HepG2 (cell line): ENCODE measurements around the gene CNGA3. TPM values are rescaled to one million over a fixed set of nuclear protein-coding genes. Genes with fewer than 3 reads are reported as not detected.

Source experiments
- CENPT ChIP-seq: sonication (generic); formaldehyde crosslinking; IDR thresholded peaks from 2 replicates; pipeline ENCODE4 v1.8.0; 2022; ENCODE audit warnings: low read depth, mild to moderate bottlenecking, moderate library complexity, missing genetic modification reagents
- E2F1 ChIP-seq: sonication (generic); formaldehyde crosslinking; IDR thresholded peaks from 2 replicates; pipeline ENCODE4 v1.5.0; 2020; ENCODE audit warnings: missing genetic modification reagents
- FOXP4 ChIP-seq: sonication (generic); formaldehyde crosslinking; IDR thresholded peaks from 2 replicates; pipeline ENCODE4 v1.4.0; 2020; ENCODE audit warnings: missing genetic modification reagents
- KDM5A ChIP-seq: fragments of 200-600 bp; sonication (generic); IDR thresholded peaks from 2 replicates; pipeline ENCODE4 v1.7.0; 2018; ENCODE audit warnings: antibody characterized with exemption, mild to moderate bottlenecking, low read length, borderline replicate concordance
- SMARCC2 ChIP-seq: fragments of 450-650 bp; IDR thresholded peaks from 2 replicates; pipeline ENCODE4 v1.6.1; 2017; ENCODE audit warnings: antibody characterized with exemption, mild to moderate bottlenecking
- TCF7L2 ChIP-seq: IDR thresholded peaks from 2 replicates; pipeline ENCODE4 v1.6.1; 2011; ENCODE audit warnings: mild to moderate bottlenecking, low read depth, low read length, moderate library complexity
- ZBTB20 ChIP-seq: sonication (generic); formaldehyde crosslinking; IDR thresholded peaks from 2 replicates; pipeline ENCODE4 v1.8.1; 2023; ENCODE audit warnings: missing genetic modification reagents, low read depth, mild to moderate bottlenecking, borderline replicate concordance
- ZKSCAN5 ChIP-seq: sonication (generic); formaldehyde crosslinking; IDR thresholded peaks from 2 replicates; pipeline ENCODE4 v1.5.1; 2020; ENCODE audit warnings: mild to moderate bottlenecking, missing genetic modification reagents
- ZNF225 ChIP-seq: sonication (generic); formaldehyde crosslinking; IDR thresholded peaks from 2 replicates; pipeline ENCODE4 v1.4.0; 2020; ENCODE audit warnings: mild to moderate bottlenecking, missing genetic modification reagents
- ZNF34 ChIP-seq: sonication (generic); formaldehyde crosslinking; IDR thresholded peaks from 2 replicates; pipeline ENCODE4 v1.4.0; 2020; ENCODE audit warnings: mild to moderate bottlenecking, missing genetic modification reagents, borderline replicate concordance
- ZNF451 ChIP-seq: sonication (generic); formaldehyde crosslinking; IDR thresholded peaks from 2 replicates; pipeline ENCODE4 v1.5.0; 2020; ENCODE audit warnings: mild to moderate bottlenecking, missing genetic modification reagents
- ZNF546 ChIP-seq: sonication (generic); formaldehyde crosslinking; conservative IDR thresholded peaks from 2 replicates; pipeline ENCODE4 v1.8.1; 2023; ENCODE audit warnings: mild to moderate bottlenecking, missing genetic modification reagents
- ZNF850 ChIP-seq: sonication (generic); formaldehyde crosslinking; conservative IDR thresholded peaks from 2 replicates; pipeline ENCODE4 v1.9.0; 2021; ENCODE audit warnings: mild to moderate bottlenecking, missing genetic modification reagents
- polyA plus RNA-seq, 8 experiments: library from polyadenylated mRNA; depleted of rRNA in 3 of 8; stranded (reverse) in 7 of 8; unstranded in 1 of 8; fragments of >200 nt; fragmentation: Illumina TruSeq in 4 of 8; extraction: Trizol in 4 of 8; gene quantifications; 2 replicates each; pipeline versions ENCODE4 v1.2.1 to v1.2.3, GENCODE V29; 2011 to 2016; ENCODE audit warnings: low read depth in 4 of 8, missing spikeins in 1 of 8, mixed read lengths in 1 of 8; ENCODE audit not compliant: insufficient read depth in 1 of 8
- total RNA-seq, 5 experiments: library from RNA; depleted of rRNA; stranded (reverse); fragments of >200 nt; fragmentation: Illumina TruSeq; extraction: Trizol; gene quantifications; 2 replicates each; pipeline ENCODE4 v1.2.3, GENCODE V29; 2016; ENCODE audit warnings: low read depth in 1 of 5
- TF ChIP-seq, protein P1 (sequence below): IDR thresholded peaks from 2 replicates; pipeline ENCODE4 v1.6.1; 2018; ENCODE audit warnings: missing genetic modification reagents, mild to moderate bottlenecking, missing compliant biosample characterization
- TF ChIP-seq, protein P2 (sequence below): IDR thresholded peaks from 2 replicates; pipeline ENCODE4 v1.6.1; 2016; ENCODE audit warnings: low read depth, control low read depth
- TF ChIP-seq, protein P3 (sequence below): IDR thresholded peaks from 2 replicates; pipeline ENCODE4 v1.6.1; 2016; ENCODE audit warnings: mild to moderate bottlenecking
- TF ChIP-seq, protein P4 (sequence below): sonication (generic); formaldehyde crosslinking; IDR thresholded peaks from 2 replicates; pipeline ENCODE4 v1.5.0; 2020; ENCODE audit warnings: mild to moderate bottlenecking, missing genetic modification reagents
- TF ChIP-seq, protein P5 (sequence below): sonication (generic); formaldehyde crosslinking; IDR thresholded peaks from 2 replicates; pipeline ENCODE4 v1.4.0; 2020; ENCODE audit warnings: missing genetic modification reagents

CNGA3 gene
- total and polyA plus RNA-seq, 2 of the 13 experiments (the other 11 are each of a cell fraction or from before 2014, with no cell fraction given), result not detected

GRCh38 chr2:98444436-98445176 lies 98.3 kb downstream of the CNGA3 start, which contains the start of gene INPP4A (continued):
- TF ChIP-seq ZBTB20 (CRISPR knock-in tag) (no peak; the same call in 1 of the 2 replicates), E2F1 (0 out of 2 replicates have a peak, but pooled peaks have one; percentile 46), SMARCC2 (no peak), ZNF451 (no peak), FOXP4 (CRISPR knock-in tag) (no peak), TCF7L2 (no peak), ZNF225 (CRISPR knock-in tag) (0 out of 2 replicates have a peak, but pooled peaks have one; percentile 33), ZNF546 (CRISPR knock-in tag) (no peak), ZNF850 (CRISPR knock-in tag) (no peak), ZKSCAN5 (no peak), KDM5A (no peak), ZNF34 (CRISPR knock-in tag) (0 out of 2 replicates have a peak, but pooled peaks have one; percentile 39), CENPT (CRISPR knock-in tag) (peak; percentile 61; the same call in 1 of the 2 replicates)
- TF ChIP-seq, protein P1, sequence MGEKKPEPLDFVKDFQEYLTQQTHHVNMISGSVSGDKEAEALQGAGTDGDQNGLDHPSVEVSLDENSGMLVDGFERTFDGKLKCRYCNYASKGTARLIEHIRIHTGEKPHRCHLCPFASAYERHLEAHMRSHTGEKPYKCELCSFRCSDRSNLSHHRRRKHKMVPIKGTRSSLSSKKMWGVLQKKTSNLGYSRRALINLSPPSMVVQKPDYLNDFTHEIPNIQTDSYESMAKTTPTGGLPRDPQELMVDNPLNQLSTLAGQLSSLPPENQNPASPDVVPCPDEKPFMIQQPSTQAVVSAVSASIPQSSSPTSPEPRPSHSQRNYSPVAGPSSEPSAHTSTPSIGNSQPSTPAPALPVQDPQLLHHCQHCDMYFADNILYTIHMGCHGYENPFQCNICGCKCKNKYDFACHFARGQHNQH (CRISPR knock-in tag), result peak; percentile 56; the same call in 1 of the 2 replicates
- TF ChIP-seq, protein P2, sequence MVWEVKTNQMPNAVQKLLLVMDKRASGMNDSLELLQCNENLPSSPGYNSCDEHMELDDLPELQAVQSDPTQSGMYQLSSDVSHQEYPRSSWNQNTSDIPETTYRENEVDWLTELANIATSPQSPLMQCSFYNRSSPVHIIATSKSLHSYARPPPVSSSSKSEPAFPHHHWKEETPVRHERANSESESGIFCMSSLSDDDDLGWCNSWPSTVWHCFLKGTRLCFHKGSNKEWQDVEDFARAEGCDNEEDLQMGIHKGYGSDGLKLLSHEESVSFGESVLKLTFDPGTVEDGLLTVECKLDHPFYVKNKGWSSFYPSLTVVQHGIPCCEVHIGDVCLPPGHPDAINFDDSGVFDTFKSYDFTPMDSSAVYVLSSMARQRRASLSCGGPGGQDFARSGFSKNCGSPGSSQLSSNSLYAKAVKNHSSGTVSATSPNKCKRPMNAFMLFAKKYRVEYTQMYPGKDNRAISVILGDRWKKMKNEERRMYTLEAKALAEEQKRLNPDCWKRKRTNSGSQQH (CRISPR knock-in tag), result no peak
- TF ChIP-seq, protein P3, sequence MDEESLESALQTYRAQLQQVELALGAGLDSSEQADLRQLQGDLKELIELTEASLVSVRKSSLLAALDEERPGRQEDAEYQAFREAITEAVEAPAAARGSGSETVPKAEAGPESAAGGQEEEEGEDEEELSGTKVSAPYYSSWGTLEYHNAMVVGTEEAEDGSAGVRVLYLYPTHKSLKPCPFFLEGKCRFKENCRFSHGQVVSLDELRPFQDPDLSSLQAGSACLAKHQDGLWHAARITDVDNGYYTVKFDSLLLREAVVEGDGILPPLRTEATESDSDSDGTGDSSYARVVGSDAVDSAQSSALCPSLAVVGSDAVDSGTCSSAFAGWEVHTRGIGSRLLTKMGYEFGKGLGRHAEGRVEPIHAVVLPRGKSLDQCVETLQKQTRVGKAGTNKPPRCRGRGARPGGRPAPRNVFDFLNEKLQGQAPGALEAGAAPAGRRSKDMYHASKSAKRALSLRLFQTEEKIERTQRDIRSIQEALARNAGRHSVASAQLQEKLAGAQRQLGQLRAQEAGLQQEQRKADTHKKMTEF, result 0 out of 2 replicates have a peak, but pooled peaks have one; percentile 30
- TF ChIP-seq, protein P4, sequence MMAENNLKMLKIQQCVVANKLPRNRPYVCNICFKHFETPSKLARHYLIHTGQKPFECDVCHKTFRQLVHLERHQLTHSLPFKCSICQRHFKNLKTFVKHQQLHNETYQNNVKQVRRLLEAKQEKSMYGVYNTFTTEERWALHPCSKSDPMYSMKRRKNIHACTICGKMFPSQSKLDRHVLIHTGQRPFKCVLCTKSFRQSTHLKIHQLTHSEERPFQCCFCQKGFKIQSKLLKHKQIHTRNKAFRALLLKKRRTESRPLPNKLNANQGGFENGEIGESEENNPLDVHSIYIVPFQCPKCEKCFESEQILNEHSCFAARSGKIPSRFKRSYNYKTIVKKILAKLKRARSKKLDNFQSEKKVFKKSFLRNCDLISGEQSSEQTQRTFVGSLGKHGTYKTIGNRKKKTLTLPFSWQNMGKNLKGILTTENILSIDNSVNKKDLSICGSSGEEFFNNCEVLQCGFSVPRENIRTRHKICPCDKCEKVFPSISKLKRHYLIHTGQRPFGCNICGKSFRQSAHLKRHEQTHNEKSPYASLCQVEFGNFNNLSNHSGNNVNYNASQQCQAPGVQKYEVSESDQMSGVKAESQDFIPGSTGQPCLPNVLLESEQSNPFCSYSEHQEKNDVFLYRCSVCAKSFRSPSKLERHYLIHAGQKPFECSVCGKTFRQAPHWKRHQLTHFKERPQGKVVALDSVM (CRISPR knock-in tag), result no peak
- TF ChIP-seq, protein P5, sequence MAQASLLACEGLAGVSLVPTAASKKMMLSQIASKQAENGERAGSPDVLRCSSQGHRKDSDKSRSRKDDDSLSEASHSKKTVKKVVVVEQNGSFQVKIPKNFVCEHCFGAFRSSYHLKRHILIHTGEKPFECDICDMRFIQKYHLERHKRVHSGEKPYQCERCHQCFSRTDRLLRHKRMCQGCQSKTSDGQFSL (CRISPR knock-in tag), result no peak
